Pulmonary artery endothelial cell (primary cell): ENCODE data around the gene CALCOCO1. TPM values are rescaled to one million over a fixed set of nuclear protein-coding genes. Genes with fewer than 3 reads are reported as not detected.
"Not testable (repeated sequence)": the region's sequence is repeated elsewhere in the genome, so short reads cannot be mapped to it uniquely, and the experiment has no call there.

Source experiments
- DNase-seq: peaks from one replicate; pipeline ENCODE4 v3.0.0-alpha.2; 2011; ENCODE audit warnings: low read depth, low spot score
- total RNA-seq: library from RNA; depleted of rRNA; stranded (reverse); fragments of >200 nt; gene quantifications from 2 replicates; pipeline ENCODE4 v1.2.3, GENCODE V29; 2014

Gene CALCOCO1
- total RNA-seq, 1 donor from 2014 or later, result 42.0 TPM

- DNase-seq, result no peak
Measured at GRCh38 chr12:53734425-53734824, 7.2 kb upstream of the CALCOCO1 start.

- no peak for DNase-seq
Measured at GRCh38 chr12:53733807-53734200, 6.6 kb upstream of the CALCOCO1 start.

GRCh38 chr12:53733051-53733806 is 6.0 kb upstream of the CALCOCO1 start:
- no peak for DNase-seq

GRCh38 chr12:53729644-53730043 is 2.4 kb upstream of the CALCOCO1 start:
- no peak for DNase-seq

GRCh38 chr12:53728206-53728605 is 954 bp upstream of the CALCOCO1 start:
- no peak for DNase-seq

- DNase-seq, result no peak
Measured at GRCh38 chr12:53726946-53727309, 324 bp downstream of the CALCOCO1 start.

- DNase-seq, result no peak
Measured at GRCh38 chr12:53726341-53726740, 911 bp downstream of the CALCOCO1 start.

- no peak for DNase-seq
Measured at GRCh38 chr12:53725824-53726223, 1.4 kb downstream of the CALCOCO1 start.

GRCh38 chr12:53722450-53723041 is 4.7 kb downstream of the CALCOCO1 start:
- no peak for DNase-seq

GRCh38 chr12:53720946-53721345 is 6.3 kb downstream of the CALCOCO1 start:
- no peak for DNase-seq

GRCh38 chr12:53719649-53720048 is 7.6 kb downstream of the CALCOCO1 start:
- no peak for DNase-seq

GRCh38 chr12:53718567-53718966 is 8.7 kb downstream of the CALCOCO1 start:
- not testable (repeated sequence) for DNase-seq

- no peak for DNase-seq
Measured at GRCh38 chr12:53717319-53717718, 9.9 kb downstream of the CALCOCO1 start.

GRCh38 chr12:53714004-53714403 is 13.2 kb downstream of the CALCOCO1 start:
- no peak for DNase-seq

GRCh38 chr12:53713516-53713915 is 13.7 kb downstream of the CALCOCO1 start:
- no peak for DNase-seq

GRCh38 chr12:53712059-53712643 is 15.1 kb downstream of the CALCOCO1 start:
- DNase-seq, result no peak

GRCh38 chr12:53710091-53710490 is 17.2 kb downstream of the CALCOCO1 start:
- no peak for DNase-seq

- no peak for DNase-seq
Measured at GRCh38 chr12:53709671-53710070, 17.6 kb downstream of the CALCOCO1 start.

- no peak for DNase-seq
Measured at GRCh38 chr12:53706080-53706479, 21.2 kb downstream of the CALCOCO1 start.

- DNase-seq, result no peak
Measured at GRCh38 chr12:53703756-53704155, 23.5 kb downstream of the CALCOCO1 start.

- peak; percentile 5 for DNase-seq
Measured at GRCh38 chr12:53701518-53702264, 25.6 kb downstream of the CALCOCO1 start.

GRCh38 chr12:53700567-53700966 is 26.7 kb downstream of the CALCOCO1 start:
- no peak for DNase-seq
